Fibroblast of skin of abdomen (primary cell): ENCODE results near the gene GFAP.

Experiments
- DNase-seq: peaks from one replicate; pipeline ENCODE4 v3.0.0-alpha.2; 2013

GFAP gene

DNA sequence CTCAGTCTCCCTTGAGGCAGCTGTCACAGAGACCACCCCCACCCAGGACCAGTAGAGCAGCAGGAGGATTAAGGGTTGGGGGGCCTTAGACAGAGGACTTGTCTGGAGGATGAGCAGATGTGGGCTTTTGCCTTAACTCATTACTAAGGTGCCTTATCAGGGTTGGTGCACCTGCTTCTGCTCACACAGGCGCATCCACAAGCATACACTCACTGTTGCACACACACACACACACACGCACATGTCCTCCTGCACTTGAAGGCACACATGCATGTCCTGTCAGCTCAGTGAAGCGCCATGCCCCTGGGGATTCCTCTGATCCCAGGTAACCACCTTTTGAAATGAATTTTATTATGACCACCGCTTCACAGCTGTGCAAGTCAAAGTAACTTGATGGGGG is 1.2 kb downstream of the GFAP start:
- DNase-seq = no peak

- DNase-seq = no peak
These were observed 1.6 kb downstream of the GFAP start for GRCh38 chr17:44913676-44914075.

DNA sequence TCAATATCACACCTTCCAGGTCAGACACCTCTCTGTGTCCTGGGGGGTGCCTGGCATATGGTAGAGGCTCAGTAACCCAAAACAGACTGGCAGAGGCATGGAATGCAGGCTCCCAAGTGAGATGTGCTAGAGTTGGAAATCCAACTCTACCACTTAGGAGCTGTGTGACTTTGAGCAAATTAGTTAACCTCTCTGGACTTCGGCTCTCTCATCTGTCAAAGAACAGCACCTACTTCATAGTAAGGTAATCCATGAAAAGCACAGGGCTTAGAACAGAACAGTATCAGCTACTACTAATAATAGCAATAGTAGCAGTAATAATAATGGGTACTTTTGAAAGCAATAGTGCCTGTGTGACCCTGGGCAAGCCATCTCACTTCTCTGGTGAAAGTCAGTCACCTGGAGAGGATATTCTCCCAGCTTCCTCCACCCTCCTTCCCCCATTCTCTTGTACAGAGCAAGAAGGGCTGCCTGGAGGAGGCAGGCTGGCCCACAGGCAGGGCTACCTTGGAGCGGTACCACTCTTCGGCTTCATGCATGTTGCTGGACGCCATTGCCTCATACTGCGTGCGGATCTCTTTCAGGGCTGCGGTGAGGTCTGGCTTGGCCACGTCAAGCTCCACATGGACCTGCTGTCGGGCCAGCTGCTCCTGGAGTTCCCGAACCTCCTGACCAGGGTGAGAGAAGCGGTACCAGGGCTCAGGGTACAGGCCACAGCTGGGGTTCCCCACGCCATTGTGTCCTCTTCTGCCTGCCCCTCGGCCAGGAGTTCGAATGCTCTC is 2.3 kb downstream of the GFAP start:
- no peak for DNase-seq

- DNase-seq = peak; percentile 48
These were observed 3.9 kb downstream of the GFAP start for GRCh38 chr17:44911133-44912001.

GRCh38 chr17:44910231-44911106 is 4.8 kb downstream of the GFAP start:
- no peak for DNase-seq

GRCh38 chr17:44909681-44910144 is 5.6 kb downstream of the GFAP start:
- peak; percentile 83 for DNase-seq

DNA sequence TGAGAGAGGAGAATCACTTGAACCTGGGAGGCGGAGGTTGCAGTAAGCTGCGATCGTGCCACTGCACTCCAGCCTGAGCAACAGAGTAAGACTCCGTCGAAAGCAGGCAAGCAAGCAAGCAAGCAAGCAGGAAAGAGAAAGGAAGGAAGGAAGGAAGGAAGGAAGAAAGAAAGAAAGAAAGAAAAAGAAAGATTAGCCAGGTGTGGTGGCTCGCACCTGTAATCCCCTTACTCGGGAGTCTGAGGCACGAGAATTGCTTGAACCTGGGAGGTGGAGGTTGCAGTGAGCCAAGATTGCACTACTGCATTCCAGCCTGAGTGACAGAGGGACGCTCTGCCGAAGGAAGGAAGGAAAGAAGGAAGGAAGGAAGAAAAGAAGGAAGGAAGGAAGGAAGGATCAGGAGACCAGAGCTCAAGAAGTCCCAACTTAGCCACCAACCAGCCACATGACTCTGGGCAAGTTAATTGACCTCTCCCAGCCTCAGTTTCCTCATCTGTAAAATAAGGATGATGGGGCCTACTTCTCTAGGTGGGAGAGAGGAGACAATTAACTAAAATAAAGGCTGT is 6.5 kb downstream of the GFAP start:
- DNase-seq = no peak

DNA sequence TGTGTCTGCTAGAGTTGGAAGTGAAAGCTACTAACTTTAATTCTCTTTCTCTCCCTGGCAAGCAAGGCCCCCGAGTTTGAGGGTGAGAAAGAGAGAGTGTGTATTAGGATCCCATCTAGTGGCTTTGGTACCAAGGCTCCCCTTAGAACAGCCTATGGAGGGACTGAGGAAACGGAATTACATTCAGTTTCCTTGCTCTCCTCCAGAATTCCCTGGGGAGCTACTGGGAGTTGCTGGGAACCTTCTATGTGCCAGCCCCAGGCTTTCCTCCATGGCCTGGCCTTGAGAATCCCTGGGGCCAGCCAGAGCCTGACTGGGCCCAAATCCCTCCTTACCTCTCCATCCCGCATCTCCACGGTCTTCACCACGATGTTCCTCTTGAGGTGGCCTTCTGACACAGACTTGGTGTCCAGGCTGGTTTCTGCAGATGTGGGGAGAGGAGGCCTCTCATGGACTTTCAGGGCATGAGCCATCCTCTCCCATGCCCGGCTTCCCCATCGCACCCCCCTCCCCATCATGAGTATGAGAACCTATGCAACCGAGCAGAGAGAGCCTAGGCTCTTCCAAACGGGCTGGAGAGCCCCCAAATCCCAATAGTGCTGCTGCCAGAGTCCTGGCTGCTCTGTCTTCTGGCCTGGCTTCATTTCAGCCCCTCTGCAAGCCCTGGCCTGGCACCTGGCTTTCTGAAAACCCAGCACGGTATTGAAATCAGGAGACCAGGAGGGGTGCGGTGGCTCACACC is 7.4 kb downstream of the GFAP start:
- DNase-seq = no peak

GRCh38 chr17:44906763-44907728 is 8.3 kb downstream of the GFAP start:
- no peak for DNase-seq

GRCh38 chr17:44906010-44906646 is 9.2 kb downstream of the GFAP start:
- DNase-seq = peak; percentile 95

DNA sequence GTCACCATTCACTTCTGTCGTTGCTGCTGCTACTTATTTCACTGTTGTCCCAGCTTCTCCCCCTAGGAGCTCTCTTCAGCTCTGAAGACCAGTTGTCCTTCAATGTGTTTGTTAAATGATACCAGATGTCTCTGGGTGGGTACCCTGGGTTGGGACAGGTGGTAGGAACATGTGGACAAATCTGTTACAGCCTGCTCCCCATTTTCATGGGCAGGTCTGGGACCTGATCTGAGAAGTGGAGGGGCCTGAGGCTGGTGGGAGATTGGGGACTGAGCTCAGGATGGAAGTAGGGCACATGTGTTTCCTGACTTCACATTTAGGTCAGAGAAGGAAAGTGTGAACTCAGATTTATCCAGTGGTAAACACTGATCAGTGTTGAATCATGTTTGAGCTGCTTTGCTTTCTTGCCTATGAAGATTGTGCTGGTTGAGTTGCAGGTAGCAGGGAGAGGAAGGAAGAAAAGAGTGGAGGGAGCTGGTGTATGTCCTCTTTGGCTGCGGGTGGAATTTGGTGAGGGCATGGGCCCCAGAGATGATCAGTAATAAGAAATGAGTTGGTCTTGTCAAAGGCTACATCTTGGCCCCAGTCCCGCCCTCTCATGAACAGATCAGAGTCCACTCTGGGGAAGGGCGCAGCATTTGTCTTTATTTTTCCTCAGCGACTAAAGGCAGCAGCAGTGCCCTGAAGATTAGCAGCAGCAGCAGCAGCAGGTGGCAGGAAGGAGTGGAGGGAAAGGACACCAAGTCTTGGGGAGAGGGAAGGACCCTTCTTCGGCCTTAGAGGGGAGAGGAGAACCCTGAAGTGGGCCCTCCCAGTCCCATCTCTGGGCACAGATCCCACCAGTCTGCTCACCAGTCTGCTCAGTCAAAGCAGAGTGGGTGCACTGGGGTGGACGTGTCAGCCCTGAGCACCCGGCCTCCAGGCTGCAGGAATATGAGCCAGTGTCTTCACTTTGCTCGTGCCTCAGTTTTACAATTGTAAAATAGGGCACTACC is 10.0 kb downstream of the GFAP start:
- DNase-seq = no peak

GRCh38 chr17:44904001-44904984 is 11.0 kb downstream of the GFAP start:
- DNase-seq = no peak

- DNase-seq = no peak
These were observed 12.2 kb downstream of the GFAP start for GRCh38 chr17:44903012-44903685.

DNA sequence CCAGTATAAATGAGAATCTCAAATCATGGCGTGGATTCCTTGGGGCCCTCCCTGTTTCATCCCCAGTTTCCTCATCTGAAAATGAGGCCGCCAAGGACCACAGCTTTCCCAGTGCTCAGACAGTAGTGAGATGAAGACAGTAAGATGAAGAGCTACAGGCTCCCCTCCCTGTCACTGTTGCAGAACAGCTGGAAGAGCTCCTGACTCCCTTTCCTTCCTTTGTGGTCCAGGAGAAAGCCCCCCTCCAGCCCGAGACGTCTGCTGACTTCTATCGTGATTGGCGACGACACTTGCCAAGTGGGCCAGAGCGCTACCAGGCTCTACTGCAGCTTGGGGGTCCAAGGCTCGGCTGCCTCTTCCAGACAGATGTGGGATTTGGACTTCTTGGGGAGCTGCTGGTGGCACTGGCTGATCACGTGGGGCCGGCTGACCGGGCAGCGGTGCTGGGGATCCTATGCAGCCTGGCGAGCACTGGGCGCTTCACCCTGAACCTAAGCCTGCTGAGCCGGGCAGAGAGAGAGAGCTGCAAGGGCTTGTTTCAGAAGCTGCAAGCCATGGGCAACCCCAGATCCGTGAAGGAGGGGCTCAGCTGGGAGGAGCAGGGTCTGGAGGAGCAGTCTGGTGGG is 13.1 kb downstream of the GFAP start:
- DNase-seq = no peak

DNA sequence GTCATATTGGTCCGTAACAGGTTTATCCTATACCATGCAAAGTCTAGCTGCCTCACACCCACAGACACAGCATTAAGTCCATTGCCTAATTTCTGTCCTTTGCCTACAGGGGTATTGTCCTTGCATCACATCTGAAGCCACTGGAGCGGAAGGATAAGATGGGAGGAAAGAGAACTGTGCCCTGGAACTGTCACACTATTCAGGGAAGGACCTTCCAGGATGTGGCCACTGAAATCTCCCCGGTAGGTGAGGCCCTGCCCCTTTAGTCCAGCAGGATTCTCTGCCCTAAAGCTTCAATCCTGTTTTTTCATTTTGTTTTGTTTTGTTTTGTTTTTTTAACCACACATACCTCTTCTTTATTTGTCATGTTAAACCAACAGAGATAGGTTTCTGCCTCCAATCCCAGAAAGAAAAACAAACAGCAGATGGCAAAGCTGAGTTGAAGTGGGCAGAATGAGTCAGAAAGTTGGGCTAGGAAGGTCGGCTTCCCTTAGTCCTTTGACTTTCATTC is 13.8 kb downstream of the GFAP start:
- DNase-seq = no peak

DNA sequence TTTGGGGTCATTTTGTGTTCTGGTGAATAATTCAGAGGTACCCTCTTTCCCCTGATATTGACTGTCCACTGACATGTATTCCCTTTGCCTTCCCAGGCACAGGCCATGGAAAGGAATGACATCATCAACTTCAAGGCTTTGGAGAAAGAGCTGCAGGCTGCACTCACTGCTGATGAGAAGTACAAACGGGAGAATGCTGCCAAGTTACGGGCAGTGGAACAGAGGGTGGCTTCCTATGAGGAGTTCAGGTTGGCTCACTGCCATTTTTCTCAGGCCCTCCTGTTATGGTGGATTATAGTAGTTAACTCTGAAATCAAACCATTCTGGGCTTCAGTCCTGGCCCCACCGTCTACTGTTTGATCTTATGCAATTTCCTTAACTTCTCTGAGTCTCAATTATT is 14.4 kb downstream of the GFAP start:
- peak; percentile 72 for DNase-seq
